Ovary (tissue), 9 donors: ENCODE measurements around the gene FOLR2. TPM values are rescaled to one million over a fixed set of nuclear protein-coding genes. Genes with fewer than 3 reads are reported as not detected.

Experiments used
- DNase-seq, 5 donors: peaks; one replicate each; pipeline ENCODE4 v3.0.0-alpha.2; 2019 to 2020
- H3K27ac ChIP-seq, 2 donors: fragments of 200-600 bp; one replicate each; pipeline versions ENCODE4 v1.5.1 to v1.8.0; 2019 to 2022
- H3K27me3 ChIP-seq: fragments of 200-600 bp; one replicate; pipeline ENCODE4 v1.8.0; 2022
- H3K36me3 ChIP-seq: fragments of 200-600 bp; sonication (generic); one replicate; pipeline ENCODE4 v1.5.1; 2019
- H3K4me1 ChIP-seq: one replicate; pipeline ENCODE4 v1.8.1; 2013; ENCODE audit warnings: mild to moderate bottlenecking, moderate library complexity; ENCODE audit not compliant: insufficient read depth
- H3K4me3 ChIP-seq: fragments of 200-600 bp; sonication (generic); one replicate; pipeline ENCODE4 v1.5.1; 2017
- H3K9me3 ChIP-seq, 2 donors: fragments of 200-600 bp in 1 of 2; sonication (generic) in 1 of 2; one replicate each; pipeline versions ENCODE4 v1.5.1 to v1.8.1; 2013 to 2019; ENCODE audit warnings: mild to moderate bottlenecking in 1 of 2, moderate library complexity in 1 of 2
- CTCF ChIP-seq, 3 donors: fragments of 450-650 bp in 2 of 3; fragments of 200-600 bp in 1 of 3; IDR thresholded peaks; one replicate each; pipeline versions ENCODE4 v1.5.1 to v1.8.0; 2016 to 2022; ENCODE audit warnings: antibody characterized with exemption in 3 of 3, mild to moderate bottlenecking in 1 of 3
- EP300 ChIP-seq: sonication (generic); formaldehyde crosslinking; IDR thresholded peaks from one replicate; pipeline ENCODE4 v1.6.1; 2017; ENCODE audit warnings: antibody characterized with exemption
- POLR2A ChIP-seq: fragments of 450-650 bp; IDR thresholded peaks from one replicate; pipeline ENCODE4 v1.6.1; 2017; ENCODE audit warnings: antibody characterized with exemption, mild to moderate bottlenecking, moderate library complexity
- WGBS, 3 donors: extraction: QIAGEN DNeasy Blood & Tissue Kit in 1 of 3; methylation state at CpG; one replicate each; pipeline versions ENCODE4 v1.1.5 to v1.1.7; 2013 to 2017; 5-methylcytosine and 5-hydroxymethylcytosine counted together
- intact Hi-C, 4 donors: fragments of 100-400 bp; cut with DNase I; formaldehyde crosslinking; loops; one replicate each; pipeline versions ENCODE4 v1.11.0 to v1.15.1; 2022 to 2023
- polyA plus RNA-seq, 2 donors: library from polyadenylated mRNA; stranded (reverse); fragments of 200-250 nt in 1 of 2; fragments of 350-450 nt in 1 of 2; fragmentation: Illumina TruSeq in 1 of 2; extraction: RNeasy Lipid Tissue Mini Kit (QIAGEN cat#74804) in 1 of 2; gene quantifications; one replicate each; pipeline ENCODE4 v1.2.3, GENCODE V29; 2013 to 2014
- total RNA-seq, 7 donors: library from RNA; depleted of rRNA in 2 of 7; stranded (reverse); fragments of >200 nt in 2 of 7; fragmentation: NEBNext Ultra II Directional in 3 of 7; extraction: Animal tissue kit (Norgen Biotek cat#: 25700) in 3 of 7; gene quantifications; one replicate each; pipeline versions ENCODE4 v1.1.0 to v1.2.4, GENCODE V29; 2016 to 2023
- donor health status: DM: no; HTN: no; CAD: no; lungs with moderate emphysema.
- donor health status: DM: no; HTN: no; CAD: no.
- donor health status: Bipolar disorder and iron deficiency.
- donor health status: DM: yes; HTN: yes; CAD: no.
- donor health status: DM: no; HTN: no; CAD: no.
- donor health status: DM: yes; HTN: yes; CAD: no.

FOLR2 gene
- total and polyA plus RNA-seq, 9 donors: 2.4 to 45.7 (median 10.1) TPM

GRCh38 chr11:72188267-72188666 lies 28.3 kb upstream of the FOLR2 start:
- no peaks in the 10 kb centered on the region for H3K36me3 ChIP-seq
- TF ChIP-seq EP300 (no peak), CTCF (IDR thresholded peaks at IDR 0.05) (no peak), POLR2A (no peak)
- H3K27me3 ChIP-seq: no peaks in the 10 kb centered on the region
- H3K4me1 ChIP-seq: no peaks in the 10 kb centered on the region
- no peak overlapping the region for H3K4me3 ChIP-seq
- 67 to 90% (median 89%) methylated on average over 1 of the region's 1 CpG for WGBS, 3 donors
- no peaks in the 10 kb centered on the region for H3K9me3 ChIP-seq
- H3K27ac ChIP-seq: no peak overlapping the region
- DNase-seq: no peak
- intact Hi-C loops: no loop called here

- TF ChIP-seq CTCF (IDR thresholded peaks at IDR 0.05): no peak
- TF ChIP-seq EP300: no peak
- TF ChIP-seq POLR2A: no peak
- no peak for DNase-seq
- no peaks in the 10 kb centered on the region for H3K4me1 ChIP-seq
- no peaks in the 10 kb centered on the region for H3K27me3 ChIP-seq
- 54 to 64% (median 63%) methylated on average over 3 of the region's 3 CpGs for WGBS, 3 donors
- intact Hi-C loops: no loop called here
- no peak overlapping the region for H3K4me3 ChIP-seq
- H3K36me3 ChIP-seq: no peaks in the 10 kb centered on the region
- no peak overlapping the region for H3K27ac ChIP-seq
- H3K9me3 ChIP-seq: no peaks in the 10 kb centered on the region
These were observed 26.9 kb upstream of the FOLR2 start for GRCh38 chr11:72189455-72190250.

GRCh38 chr11:72190631-72191071 lies 25.9 kb upstream of the FOLR2 start:
- no peaks in the 10 kb centered on the region for H3K9me3 ChIP-seq
- no peak for TF ChIP-seq CTCF (IDR thresholded peaks at IDR 0.05)
- TF ChIP-seq EP300: no peak
- no peak for TF ChIP-seq POLR2A
- H3K4me3 ChIP-seq: no peak overlapping the region
- intact Hi-C loops: no loop called here
- DNase-seq: no peak
- no peaks in the 10 kb centered on the region for H3K36me3 ChIP-seq
- H3K4me1 ChIP-seq: no peaks in the 10 kb centered on the region
- 62 to 76% (median 72%) methylated on average over 5 of the region's 5 CpGs for WGBS, 3 donors
- H3K27me3 ChIP-seq: no peaks in the 10 kb centered on the region
- no peak overlapping the region for H3K27ac ChIP-seq

- no peak for TF ChIP-seq CTCF (IDR thresholded peaks at IDR 0.05)
- TF ChIP-seq EP300: no peak
- no peak for TF ChIP-seq POLR2A
- DNase-seq: no peak
- no peaks in the 10 kb centered on the region for H3K27me3 ChIP-seq
- no peaks in the 10 kb centered on the region for H3K9me3 ChIP-seq
- H3K4me1 ChIP-seq: no peaks in the 10 kb centered on the region
- H3K27ac ChIP-seq: no peak within 1 kb of the TSS
- intact Hi-C loops: no loop called here
- H3K4me3 ChIP-seq: no peak within 1 kb of the TSS
- no peaks in the 10 kb centered on the region for H3K36me3 ChIP-seq
- 81 to 92% (median 84%) methylated on average over 5 of the region's 5 CpGs for WGBS, 3 donors
These were observed 24.6 kb upstream of the FOLR2 start, which contains the start of gene FOLR1 for GRCh38 chr11:72191961-72192381. TSS of gene FOLR1 (plus strand) at chr11:72192140. CDS start at chr11:72192174, 34 bp downstream.
